HL-60 (cell line): ENCODE measurements around the gene MARF1.
"Not testable (repeated sequence)": the region's sequence is repeated elsewhere in the genome, so short reads cannot be mapped to it uniquely, and the experiment has no call there.

Source experiments
- REST ChIP-seq: IDR thresholded peaks from 2 replicates; pipeline ENCODE4 v1.6.1; 2012; ENCODE audit warnings: low read depth; ENCODE audit not compliant: insufficient replicate concordance
- TF ChIP-seq, protein P1 (sequence below): IDR thresholded peaks from one replicate; pipeline ENCODE4 v1.5.1; 2011; ENCODE audit warnings: low read length, control low read depth, inconsistent platforms; ENCODE audit not compliant: insufficient read depth

- TF ChIP-seq, protein P1, sequence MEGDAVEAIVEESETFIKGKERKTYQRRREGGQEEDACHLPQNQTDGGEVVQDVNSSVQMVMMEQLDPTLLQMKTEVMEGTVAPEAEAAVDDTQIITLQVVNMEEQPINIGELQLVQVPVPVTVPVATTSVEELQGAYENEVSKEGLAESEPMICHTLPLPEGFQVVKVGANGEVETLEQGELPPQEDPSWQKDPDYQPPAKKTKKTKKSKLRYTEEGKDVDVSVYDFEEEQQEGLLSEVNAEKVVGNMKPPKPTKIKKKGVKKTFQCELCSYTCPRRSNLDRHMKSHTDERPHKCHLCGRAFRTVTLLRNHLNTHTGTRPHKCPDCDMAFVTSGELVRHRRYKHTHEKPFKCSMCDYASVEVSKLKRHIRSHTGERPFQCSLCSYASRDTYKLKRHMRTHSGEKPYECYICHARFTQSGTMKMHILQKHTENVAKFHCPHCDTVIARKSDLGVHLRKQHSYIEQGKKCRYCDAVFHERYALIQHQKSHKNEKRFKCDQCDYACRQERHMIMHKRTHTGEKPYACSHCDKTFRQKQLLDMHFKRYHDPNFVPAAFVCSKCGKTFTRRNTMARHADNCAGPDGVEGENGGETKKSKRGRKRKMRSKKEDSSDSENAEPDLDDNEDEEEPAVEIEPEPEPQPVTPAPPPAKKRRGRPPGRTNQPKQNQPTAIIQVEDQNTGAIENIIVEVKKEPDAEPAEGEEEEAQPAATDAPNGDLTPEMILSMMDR, result not testable (repeated sequence)
- TF ChIP-seq REST, result not testable (repeated sequence)
These were observed 35.7 kb downstream of the MARF1 start for GRCh38 chr16:15607221-15607699.
